Natural killer cell treated with Interleukin-12 subunit alpha and Interleukin-12 subunit beta and Interleukin-15 and Interleukin-18, amount 100 ng/mL, for 72 hours (primary cell): ENCODE data around the gene TBX3. TPM values are rescaled to one million over a fixed set of nuclear protein-coding genes. Genes with fewer than 3 reads are reported as not detected.

Experiments
- ATAC-seq, 2 donors: fragments of 150-1000 bp; cut with Tn5 transposase in 1 of 2; sonication (Bioruptor Pico), chemical (Tn5 transposase) in 1 of 2; 2 replicates each; pipeline ENCODE4 v1.10.0; 2021
- DNase-seq: peaks from one replicate; pipeline ENCODE4 v3.0.0; 2022; ENCODE audit warnings: low spot score
- H3K27ac Mint-ChIP-seq, 2 donors: 1 replicate in 1 of 2; 2 replicates in 1 of 2; pipeline ENCODE4 v1.8.0; 2022; ENCODE audit warnings: mixed read lengths in 2 of 2, mild to moderate bottlenecking in 1 of 2, moderate library complexity in 1 of 2
- H3K27me3 Mint-ChIP-seq, 2 donors: 1 replicate in 1 of 2; 2 replicates in 1 of 2; pipeline ENCODE4 v1.8.0; 2022; ENCODE audit warnings: mixed read lengths in 2 of 2
- H3K36me3 Mint-ChIP-seq: one replicate; pipeline ENCODE4 v1.8.0; 2022; ENCODE audit warnings: mixed read lengths
- H3K4me1 Mint-ChIP-seq, 2 donors: 1 replicate in 1 of 2; 2 replicates in 1 of 2; pipeline ENCODE4 v1.8.0; 2022; ENCODE audit warnings: low read depth in 2 of 2, mixed read lengths in 2 of 2, mild to moderate bottlenecking in 1 of 2
- H3K4me3 Mint-ChIP-seq: one replicate; pipeline ENCODE4 v1.8.0; 2022; ENCODE audit warnings: mixed read lengths
- H3K9me3 Mint-ChIP-seq: 2 replicates; pipeline ENCODE4 v1.8.0; 2022; ENCODE audit warnings: mixed read lengths
- total RNA-seq, 2 donors: library from RNA; stranded (reverse); gene quantifications; one replicate each; pipeline ENCODE4 v1.2.3, GENCODE V29; 2022

The TBX3 gene
- total RNA-seq, 2 donors from 2014 or later: not detected

GRCh38 chr12:114673169-114673833 is 10.7 kb downstream of the TBX3 start:
- Mint-ChIP-seq H3K27ac (no peak overlapping the region), H3K9me3 (no peaks in the 10 kb centered on the region), H3K4me3 (no peak overlapping the region), H3K36me3 (no peaks in the 10 kb centered on the region), H3K27me3 (peaks cover 43 to 60% of the 10 kb centered on the region in 2 donors), H3K4me1 (no peaks in the 10 kb centered on the region)
- DNase-seq (no peak), ATAC-seq (no peak)

GRCh38 chr12:114672817-114673168 is 11.2 kb downstream of the TBX3 start:
- H3K36me3 Mint-ChIP-seq: no peaks in the 10 kb centered on the region
- DNase-seq (no peak), ATAC-seq (no peak)
- no peak overlapping the region for H3K4me3 Mint-ChIP-seq
- no peak overlapping the region for H3K27ac Mint-ChIP-seq
- H3K9me3 Mint-ChIP-seq: no peaks in the 10 kb centered on the region
- peaks cover 0 to 3% of the 10 kb centered on the region in 2 donors for H3K4me1 Mint-ChIP-seq
- H3K27me3 Mint-ChIP-seq: peaks cover 44 to 60% of the 10 kb centered on the region in 2 donors

- peaks cover 47 to 60% of the 10 kb centered on the region in 2 donors for H3K27me3 Mint-ChIP-seq
Measured at GRCh38 chr12:114671443-114672411, 12.2 kb downstream of the TBX3 start.

GRCh38 chr12:114671066-114671442 is 12.9 kb downstream of the TBX3 start:
- no peak overlapping the region for H3K27ac Mint-ChIP-seq
- H3K9me3 Mint-ChIP-seq: no peaks in the 10 kb centered on the region
- H3K4me3 Mint-ChIP-seq: no peak overlapping the region
- no peak for DNase-seq
- peaks cover 48 to 64% of the 10 kb centered on the region in 2 donors for H3K27me3 Mint-ChIP-seq
- no peak for ATAC-seq
- H3K36me3 Mint-ChIP-seq: no peaks in the 10 kb centered on the region
- H3K4me1 Mint-ChIP-seq: peaks cover 0 to 5% of the 10 kb centered on the region in 2 donors

More at GRCh38 chr12:114671443-114672411, 12.2 kb downstream of the TBX3 start:
- peaks cover 0 to 5% of the 10 kb centered on the region in 2 donors for H3K4me1 Mint-ChIP-seq
- no peak for ATAC-seq
- H3K9me3 Mint-ChIP-seq: no peaks in the 10 kb centered on the region
- H3K4me3 Mint-ChIP-seq: no peak overlapping the region
- DNase-seq: no peak
- no peaks in the 10 kb centered on the region for H3K36me3 Mint-ChIP-seq
- no peak overlapping the region for H3K27ac Mint-ChIP-seq

GRCh38 chr12:114670291-114670980 is 13.5 kb downstream of the TBX3 start:
- H3K4me1 Mint-ChIP-seq: peaks cover 0 to 5% of the 10 kb centered on the region in 2 donors

GRCh38 chr12:114669401-114670290 is 14.3 kb downstream of the TBX3 start:
- Mint-ChIP-seq H3K27ac (no peak overlapping the region), H3K9me3 (no peaks in the 10 kb centered on the region), H3K4me1 (peaks cover 0 to 5% of the 10 kb centered on the region in 2 donors), H3K36me3 (no peaks in the 10 kb centered on the region), H3K27me3 (peaks cover 42 to 56% of the 10 kb centered on the region in 2 donors), H3K4me3 (no peak overlapping the region)
- ATAC-seq: no peak
- DNase-seq: no peak

More at GRCh38 chr12:114670291-114670980, 13.5 kb downstream of the TBX3 start:
- no peak for ATAC-seq
- Mint-ChIP-seq H3K36me3 (no peaks in the 10 kb centered on the region), H3K9me3 (no peaks in the 10 kb centered on the region), H3K4me3 (no peak overlapping the region), H3K27me3 (peaks cover 44 to 63% of the 10 kb centered on the region in 2 donors), H3K27ac (no peak overlapping the region)
- no peak for DNase-seq

- Mint-ChIP-seq H3K9me3 (no peaks in the 10 kb centered on the region), H3K4me1 (peaks cover 0 to 5% of the 10 kb centered on the region in 2 donors), H3K27ac (no peak overlapping the region), H3K4me3 (no peak overlapping the region), H3K27me3 (peaks cover 46 to 59% of the 10 kb centered on the region in 2 donors), H3K36me3 (no peaks in the 10 kb centered on the region)
- DNase-seq: no peak
- no peak for ATAC-seq
Measured at GRCh38 chr12:114668886-114669288, 15.1 kb downstream of the TBX3 start.

DNA sequence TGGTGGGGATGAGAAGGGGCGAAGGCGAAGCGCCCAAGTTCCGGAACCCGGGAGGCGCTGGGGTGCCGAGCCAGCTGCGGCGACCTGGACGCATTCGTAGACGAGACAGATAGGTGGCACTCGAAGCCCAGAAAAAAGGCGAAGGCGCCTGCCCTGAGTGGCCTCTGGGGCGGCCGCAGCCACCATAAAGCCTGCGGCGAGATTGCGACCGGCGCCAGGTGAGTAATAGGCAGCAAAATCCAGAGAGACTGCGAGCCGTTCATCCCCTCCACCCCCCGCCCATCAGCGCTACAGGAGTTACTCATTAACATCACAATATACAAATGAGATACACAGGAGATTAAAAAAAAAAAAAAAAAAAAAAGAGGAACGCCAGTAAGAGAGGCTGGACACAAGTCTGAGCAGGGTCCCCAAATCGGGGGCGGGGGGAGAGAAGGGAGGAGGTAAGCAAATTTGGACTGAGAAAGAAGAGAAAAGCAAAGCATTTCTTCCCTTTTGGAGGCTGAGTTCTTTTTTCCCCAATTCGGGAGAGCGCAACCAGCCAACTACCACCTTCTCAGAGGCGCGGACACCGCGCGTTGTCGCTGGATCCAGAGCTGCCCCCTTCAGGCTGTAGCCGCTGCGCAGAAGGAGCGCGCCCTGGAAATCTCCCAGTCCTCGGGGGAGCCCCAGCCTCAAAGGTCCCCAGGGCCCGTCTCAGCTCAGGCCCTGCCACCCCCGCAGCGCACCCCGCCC is 15.7 kb downstream of the TBX3 start:
- Mint-ChIP-seq H3K4me3 (no peak overlapping the region), H3K27ac (no peak overlapping the region), H3K4me1 (peaks cover 0 to 5% of the 10 kb centered on the region in 2 donors), H3K9me3 (no peaks in the 10 kb centered on the region), H3K36me3 (no peaks in the 10 kb centered on the region), H3K27me3 (peaks cover 45 to 59% of the 10 kb centered on the region in 2 donors)
- DNase-seq (no peak), ATAC-seq (no peak)

- no peak overlapping the region for H3K27ac Mint-ChIP-seq
- H3K9me3 Mint-ChIP-seq: no peaks in the 10 kb centered on the region
- no peak for ATAC-seq
- no peak overlapping the region for H3K4me3 Mint-ChIP-seq
- peaks cover 0 to 5% of the 10 kb centered on the region in 2 donors for H3K4me1 Mint-ChIP-seq
- no peak for DNase-seq
- H3K27me3 Mint-ChIP-seq: peaks cover 45 to 62% of the 10 kb centered on the region in 2 donors
- no peaks in the 10 kb centered on the region for H3K36me3 Mint-ChIP-seq
Measured at GRCh38 chr12:114667669-114668150, 16.3 kb downstream of the TBX3 start.

DNA sequence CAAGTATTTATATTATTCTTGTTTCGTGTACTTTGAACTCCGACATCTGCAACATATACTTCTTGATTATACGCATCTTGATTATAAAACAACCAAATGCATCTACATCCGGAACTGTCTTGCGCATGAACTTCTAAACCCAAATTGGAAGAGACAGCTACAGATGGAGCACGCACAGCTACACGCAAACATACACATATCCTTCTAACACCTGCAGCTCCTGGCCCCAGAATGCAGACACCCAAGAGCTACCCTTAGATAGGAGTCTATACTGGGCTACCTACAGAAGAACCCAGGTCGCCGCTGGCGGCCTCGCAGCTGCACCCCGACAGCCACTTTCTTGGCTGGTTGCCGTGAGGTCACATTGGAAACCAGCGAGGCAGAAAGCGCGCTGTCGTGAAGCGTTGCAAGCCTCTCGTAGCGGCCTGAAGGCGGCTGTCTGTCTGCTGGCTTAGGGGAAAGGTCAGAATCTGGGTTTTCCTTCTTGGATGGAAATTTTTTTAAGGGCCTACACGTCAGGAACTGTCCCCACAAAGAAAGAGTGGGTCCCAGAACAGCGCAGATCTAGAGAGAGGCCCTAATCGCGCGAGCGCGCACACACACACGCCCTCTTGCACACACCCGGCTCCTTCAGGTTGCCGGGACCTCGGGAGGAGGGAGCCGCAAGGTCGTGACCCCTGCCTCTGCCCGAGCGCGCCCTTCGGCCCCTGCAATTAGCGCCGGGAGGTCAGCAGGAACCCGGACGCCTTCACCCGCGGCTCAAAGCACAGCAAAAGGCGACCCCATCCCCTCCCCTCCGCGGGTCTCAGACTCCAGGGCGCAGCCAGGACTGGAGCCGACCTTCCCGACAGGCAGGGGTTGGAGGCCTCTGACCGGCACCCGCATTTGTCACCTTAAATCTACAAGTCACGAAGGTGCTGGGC is 17.0 kb downstream of the TBX3 start:
- Mint-ChIP-seq H3K27ac (no peak overlapping the region), H3K4me3 (no peak overlapping the region), H3K4me1 (peaks cover 0 to 5% of the 10 kb centered on the region in 2 donors), H3K9me3 (no peaks in the 10 kb centered on the region), H3K27me3 (peaks cover 47 to 61% of the 10 kb centered on the region in 2 donors), H3K36me3 (no peaks in the 10 kb centered on the region)
- ATAC-seq (no peak), DNase-seq (no peak)

GRCh38 chr12:114665411-114666260 is 18.3 kb downstream of the TBX3 start:
- Mint-ChIP-seq H3K36me3 (no peaks in the 10 kb centered on the region), H3K27ac (no peak overlapping the region), H3K4me3 (no peak overlapping the region), H3K4me1 (peaks cover 0 to 5% of the 10 kb centered on the region in 2 donors), H3K27me3 (peaks cover 43 to 53% of the 10 kb centered on the region in 2 donors), H3K9me3 (no peaks in the 10 kb centered on the region)
- no peak for ATAC-seq
- no peak for DNase-seq
